HG03060 (cell line): Measurements from ENCODE around the gene SNX18.

Source experiments
- ATAC-seq: cut with Tn5 transposase; IDR thresholded peaks from one replicate; pipeline ENCODE4 v1.9.1; 2021; ENCODE audit warnings: low read depth, moderate number of reproducible peaks; ENCODE audit not compliant: unreplicated experiment

The SNX18 gene

DNA sequence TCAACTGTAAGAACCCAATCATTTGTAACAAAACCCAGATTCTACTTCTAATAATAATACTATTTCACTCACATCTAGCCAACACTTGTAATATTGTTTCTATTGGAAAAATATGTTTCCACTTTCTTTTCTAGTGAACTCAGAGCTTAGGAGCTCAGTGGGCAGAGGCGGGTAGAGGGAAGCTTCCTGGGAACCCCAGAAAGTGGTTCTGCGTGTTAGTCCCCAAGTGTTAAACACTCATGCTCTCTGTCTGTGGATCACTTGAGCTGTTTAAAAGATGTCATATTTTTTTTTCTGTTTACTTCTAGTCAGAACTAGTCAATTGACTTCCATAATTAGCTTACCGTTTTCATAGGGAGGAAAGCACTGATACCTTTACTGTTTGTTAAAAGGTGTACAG is 20.6 kb downstream of the SNX18 start:
- no peak for ATAC-seq

- ATAC-seq: no peak
Observed at GRCh38 chr5:54539001-54539400, 21.4 kb downstream of the SNX18 start.

DNA sequence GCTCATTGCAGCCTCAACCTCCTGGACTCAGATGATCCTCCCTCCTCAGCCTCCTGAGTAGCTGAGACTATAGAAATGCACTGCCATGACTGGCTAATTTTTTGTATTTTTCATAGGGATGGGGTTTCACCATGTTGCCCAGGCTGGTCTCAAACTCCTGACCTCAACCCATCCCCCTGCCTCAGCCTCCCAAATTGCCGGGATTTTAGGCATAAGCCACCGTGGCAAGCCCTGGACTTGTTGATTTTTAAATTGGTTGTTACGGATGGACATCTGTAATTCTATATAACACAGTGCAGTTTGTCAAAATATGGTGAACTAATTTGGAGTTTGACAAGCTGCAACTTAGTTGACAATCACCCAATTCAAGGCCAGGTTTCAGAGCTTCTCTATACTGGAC is 22.7 kb downstream of the SNX18 start:
- no peak for ATAC-seq

- no peak for ATAC-seq
Observed at GRCh38 chr5:54541823-54542783, 24.5 kb downstream of the SNX18 start.

GRCh38 chr5:54544044-54544443 is 26.5 kb downstream of the SNX18 start:
- no peak for ATAC-seq

GRCh38 chr5:54545796-54546195 is 28.2 kb downstream of the SNX18 start:
- ATAC-seq: no peak

DNA sequence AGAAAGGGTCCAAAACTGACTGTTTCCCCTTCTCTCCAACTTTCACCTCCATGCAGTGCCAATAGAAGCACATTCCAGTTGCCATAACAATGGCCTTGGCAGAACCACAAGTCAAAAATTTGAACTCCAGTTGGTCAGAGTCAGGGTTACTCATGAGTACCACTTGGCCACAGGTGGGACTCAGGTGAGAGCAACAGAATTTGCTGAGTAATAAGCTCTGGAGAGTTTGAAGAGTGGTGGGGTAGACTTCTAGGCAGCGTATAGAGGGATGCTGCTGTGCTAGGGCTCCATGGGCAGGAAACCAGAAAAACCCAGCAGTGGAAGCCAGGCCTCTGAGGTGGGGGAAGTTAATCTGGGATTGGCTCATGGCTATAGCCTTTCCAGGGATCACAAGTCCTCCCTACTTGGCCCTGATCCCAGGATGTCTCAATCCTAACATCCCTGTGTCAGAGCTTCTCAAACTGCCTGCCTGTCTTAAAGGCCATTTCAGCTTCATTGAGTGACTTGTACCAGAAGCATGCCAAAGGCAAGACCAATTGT is 30.2 kb downstream of the SNX18 start:
- ATAC-seq: no peak

DNA sequence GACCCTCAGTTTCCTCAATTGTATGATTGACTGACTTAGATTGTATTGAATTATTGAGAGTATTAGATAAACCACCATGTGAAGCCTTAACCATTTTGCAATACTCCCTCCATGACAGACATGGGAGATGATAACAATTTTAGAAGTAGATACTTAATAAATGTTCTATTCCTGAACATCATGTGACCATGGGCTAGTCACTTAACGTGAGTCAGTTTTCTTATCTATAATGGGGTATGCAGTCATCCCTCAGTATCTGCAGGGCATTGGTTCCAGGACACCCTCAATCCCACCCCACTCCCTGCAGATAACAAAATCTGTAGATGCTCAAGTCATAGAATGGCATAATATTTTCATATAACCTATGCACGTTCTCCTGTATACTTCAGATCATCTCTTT is 31.0 kb downstream of the SNX18 start:
- no peak for ATAC-seq

DNA sequence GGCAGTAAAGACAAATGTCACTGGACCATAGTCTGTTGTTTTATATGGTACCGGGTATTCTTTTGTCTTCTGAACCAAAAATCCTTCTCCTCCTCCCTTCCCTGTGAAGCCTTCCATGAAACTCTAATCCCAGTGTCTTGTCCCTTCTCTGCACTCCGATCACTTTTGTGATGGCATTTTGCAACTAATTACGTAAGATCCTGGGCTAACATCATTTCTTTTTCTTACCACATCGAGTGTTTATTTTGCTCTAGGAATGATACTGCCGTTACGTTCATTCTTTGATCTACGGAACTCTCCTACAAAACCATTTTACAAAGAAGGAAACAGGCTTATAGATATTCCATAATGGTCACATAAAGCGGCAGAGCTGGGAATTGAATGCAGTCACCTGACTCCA is 33.7 kb downstream of the SNX18 start:
- no peak for ATAC-seq

DNA sequence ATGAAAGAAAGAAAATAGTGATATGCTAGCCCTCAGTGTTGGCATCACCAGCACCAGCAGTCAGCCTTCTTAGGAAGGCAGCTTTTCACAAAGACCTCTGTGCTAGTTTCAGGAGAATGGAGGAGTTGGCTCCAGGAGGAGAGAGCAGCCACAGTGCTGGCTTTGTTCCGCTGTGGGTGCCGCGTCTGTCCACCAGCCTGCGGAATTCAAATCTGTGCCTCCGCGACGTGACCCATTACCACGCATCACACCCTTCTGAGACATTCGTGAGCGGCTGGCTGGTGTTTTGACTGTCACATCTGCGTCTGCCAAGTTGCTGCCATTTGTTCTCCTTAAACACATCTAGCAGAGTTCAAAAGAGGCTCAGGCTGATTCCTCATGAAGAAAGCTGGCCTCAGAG is 34.4 kb downstream of the SNX18 start:
- no peak for ATAC-seq

DNA sequence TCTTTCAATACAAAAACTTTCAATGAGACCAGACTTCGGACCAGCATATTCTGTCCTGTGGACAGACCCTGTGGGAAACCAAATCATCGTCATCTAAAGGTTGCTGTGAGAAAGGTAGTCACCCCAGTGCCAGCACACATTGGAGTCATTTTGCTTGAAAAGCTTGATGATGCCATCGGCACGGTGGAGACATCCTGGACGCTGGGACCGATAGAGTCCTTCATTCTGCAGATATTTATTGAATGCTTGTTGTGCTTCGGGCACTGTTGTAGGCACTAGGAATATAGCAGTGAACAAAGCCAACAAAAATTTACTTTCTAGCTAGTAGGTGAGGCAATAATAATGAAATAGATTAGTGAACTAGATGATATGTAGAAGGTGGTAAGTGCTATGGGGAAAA is 34.9 kb downstream of the SNX18 start:
- ATAC-seq: no peak

- ATAC-seq: no peak
Observed at GRCh38 chr5:54553659-54554207, 36.2 kb downstream of the SNX18 start.

DNA sequence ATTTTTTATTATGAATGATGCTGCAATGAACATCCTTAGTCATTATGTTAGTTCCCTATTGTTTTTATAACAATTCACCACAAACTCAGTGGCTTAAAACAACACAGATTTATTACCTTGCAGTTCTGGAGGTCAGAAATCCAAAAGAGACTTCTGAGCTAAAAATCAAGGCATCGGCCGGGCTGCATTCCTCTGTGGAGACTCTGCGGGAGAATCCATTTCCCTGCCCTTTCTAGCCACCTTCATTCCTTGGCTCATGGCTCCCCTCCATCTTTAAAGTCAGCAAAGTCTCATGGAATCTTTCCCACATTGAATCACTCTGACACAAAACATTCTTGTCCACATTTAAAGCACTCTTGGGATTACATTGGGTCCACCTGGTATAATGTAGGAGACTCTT is 38.6 kb downstream of the SNX18 start:
- ATAC-seq: no peak

DNA sequence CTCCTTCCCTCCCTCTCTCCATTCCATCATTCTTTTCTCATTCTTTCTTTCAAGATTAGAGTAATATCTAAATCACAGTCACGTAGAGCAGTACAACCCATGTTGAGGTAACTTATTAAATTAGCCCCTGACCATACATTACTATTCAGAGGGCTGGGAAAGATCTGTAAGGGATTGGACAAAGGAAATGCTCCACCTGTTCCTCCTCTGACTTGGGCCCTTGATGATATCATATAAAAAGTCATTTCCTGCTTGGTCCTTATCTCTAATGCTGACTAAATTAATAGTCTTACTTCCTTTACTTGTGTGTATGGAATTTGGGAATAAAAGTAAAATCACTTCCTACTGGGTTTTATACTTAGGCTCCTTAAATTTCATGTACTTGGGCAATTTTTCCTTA is 40.8 kb downstream of the SNX18 start:
- ATAC-seq: no peak

GRCh38 chr5:54561651-54562050 is 44.1 kb downstream of the SNX18 start:
- no peak for ATAC-seq

- no peak for ATAC-seq
Observed at GRCh38 chr5:54563083-54563761, 45.7 kb downstream of the SNX18 start.

DNA sequence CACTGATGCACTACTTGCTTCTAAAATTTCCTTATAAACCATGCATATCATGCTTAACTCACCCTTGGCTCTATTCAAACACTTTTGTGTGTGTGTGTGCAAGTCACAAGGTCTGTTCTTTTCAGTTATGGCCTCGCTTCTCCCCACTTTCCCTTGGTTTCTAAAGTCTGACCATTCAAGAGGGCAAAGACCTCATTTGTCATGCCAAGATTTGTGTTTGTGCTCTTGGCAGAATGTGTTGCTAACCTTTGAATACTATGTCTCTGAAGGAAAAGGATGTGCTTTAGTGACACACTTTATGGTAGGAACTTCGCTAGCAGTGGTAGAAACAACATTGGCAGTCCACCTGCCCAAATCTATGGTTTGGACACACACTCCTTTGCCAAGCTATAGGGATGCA is 50.4 kb downstream of the SNX18 start:
- no peak for ATAC-seq

DNA sequence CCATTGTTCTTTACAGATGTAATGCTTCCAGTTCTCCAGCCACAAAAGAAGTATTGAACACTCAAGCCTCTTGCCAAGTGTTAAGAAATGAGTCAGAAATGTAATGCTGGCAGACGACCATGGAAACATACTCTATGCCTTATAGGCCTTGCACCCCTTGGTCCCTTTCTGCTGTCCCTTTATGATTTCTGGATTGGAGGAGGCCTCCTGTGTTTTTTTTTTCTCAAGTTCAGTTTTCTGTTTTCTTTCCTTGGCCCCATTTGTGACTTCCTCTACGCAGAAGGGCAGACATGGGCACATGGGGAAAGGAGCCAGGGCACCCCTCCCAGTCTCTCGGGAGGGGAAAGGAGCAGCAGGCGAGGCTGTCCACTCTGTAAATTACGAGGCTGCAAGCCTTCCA is 53.4 kb downstream of the SNX18 start:
- ATAC-seq: no peak

GRCh38 chr5:54571462-54571861 is 53.9 kb downstream of the SNX18 start:
- no peak for ATAC-seq

GRCh38 chr5:54573812-54574489 is 56.4 kb downstream of the SNX18 start:
- ATAC-seq: no peak

GRCh38 chr5:54577528-54577927 is 60.0 kb downstream of the SNX18 start:
- ATAC-seq: no peak
